HCT116 (cell line): ENCODE measurements around the gene ZNF431. TPM values are rescaled to one million over a fixed set of nuclear protein-coding genes. Genes with fewer than 3 reads are reported as not detected.

Experiments
- ATAC-seq: fragments of 200-7000 bp; cut with Tn5 transposase; 2 replicates; pipeline ENCODE4 v1.9.1; 2020; ENCODE audit warnings: mild to moderate bottlenecking, moderate library complexity
- BruUV-seq: library from RNA; stranded (reverse); fragments of 400-500 nt; replicated peaks from 2 replicates; lab custom pipeline; 2021; lab: Mats Ljungman, UMichigan
- CTCF ChIA-PET: fragments of 300-600 bp; sonication (Branson Sonifier 250); formaldehyde crosslinking; loops from one replicate; lab custom pipeline; 2021; ENCODE audit warnings: antibody characterized with exemption; lab: Charles Lee
- POLR2A ChIA-PET: fragments of 300-600, 350-600 bp; sonication (Branson Sonifier 250); formaldehyde crosslinking; loops from one replicate; lab custom pipeline; 2021; ENCODE audit warnings: antibody characterized with exemption; lab: Charles Lee
- RAD21 ChIA-PET, 2 experiments: fragments of 300-600 bp; sonication (Branson Sonifier 250); formaldehyde crosslinking; loops; one replicate each; lab custom pipeline; 2023; ENCODE audit warnings: low total read pairs in 2 of 2; ENCODE audit not compliant: uncharacterized antibody in 2 of 2, unreplicated experiment in 2 of 2, low non-redundant PET in 1 of 2; lab: Charles Lee
- DNase-seq: peaks from one replicate; pipeline ENCODE4 v3.0.0-alpha.2; 2010; ENCODE audit warnings: low read depth, low spot score
- H2AFZ ChIP-seq: fragments of 200-600 bp; shearing (Covaris generic), sonication (generic); 2 replicates; pipeline ENCODE4 v1.6.1; 2017; ENCODE audit warnings: low read depth, mixed run types, mixed read lengths, antibody characterized with exemption, low read length; ENCODE audit not compliant: poor library complexity, severe bottlenecking
- H3K27ac ChIP-seq: 2 replicates; pipeline ENCODE4 v1.5.1; 2012; ENCODE audit warnings: low read depth, low read length
- H3K27me3 ChIP-seq: fragments of 200-600 bp; sonication (generic); 2 replicates; pipeline ENCODE4 v1.6.1; 2016; ENCODE audit warnings: mixed run types, low read length, mixed read lengths; ENCODE audit not compliant: insufficient read depth
- H3K36me3 ChIP-seq, 2 experiments: fragments of 200-500 bp in 1 of 2; fragments of 200-600 bp in 1 of 2; sonication (Bioruptor generic) in 1 of 2; sonication (generic) in 1 of 2; 2 replicates each; pipeline versions ENCODE4 v1.5.1 to v1.6.1; 2014 to 2016; ENCODE audit warnings: low read length in 2 of 2, inconsistent platforms in 1 of 2, mixed read lengths in 1 of 2, mixed run types in 1 of 2; ENCODE audit not compliant: insufficient read depth in 2 of 2, control insufficient read depth in 1 of 2
- H3K4me1 ChIP-seq, 2 experiments: fragments of 200-600 bp in 1 of 2; sonication (generic) in 1 of 2; 2 replicates each; pipeline versions ENCODE4 v1.5.1 to v1.6.1; 2012 to 2017; ENCODE audit warnings: low read length in 2 of 2, inconsistent platforms in 1 of 2, mild to moderate bottlenecking in 1 of 2, mixed read lengths in 1 of 2, mixed run types in 1 of 2, moderate library complexity in 1 of 2; ENCODE audit not compliant: insufficient read depth in 2 of 2, control insufficient read depth in 1 of 2
- H3K4me2 ChIP-seq: fragments of 200-600 bp; sonication (generic); 2 replicates; pipeline ENCODE4 v1.6.1; 2017; ENCODE audit warnings: mixed run types, low read length, mixed read lengths
- H3K4me3 ChIP-seq, 2 experiments: fragments of 200-600 bp in 1 of 2; sonication (generic) in 1 of 2; replicated peaks in 1 of 2; 2 replicates each; pipeline ENCODE4 v1.5.1; 2011 to 2016; ENCODE audit warnings: low read length in 2 of 2, control low read depth in 1 of 2, low read depth in 1 of 2, mild to moderate bottlenecking in 1 of 2, mixed read lengths in 1 of 2, mixed run types in 1 of 2
- H3K79me2 ChIP-seq: fragments of 200-600 bp; sonication (generic); 2 replicates; pipeline ENCODE4 v1.6.1; 2017; ENCODE audit warnings: mild to moderate bottlenecking, mixed run types, low read length, moderate library complexity, mixed read lengths; ENCODE audit not compliant: insufficient read depth
- H3K9ac ChIP-seq: fragments of 200-600 bp; sonication (generic); 2 replicates; pipeline ENCODE4 v1.6.1; 2016; ENCODE audit warnings: low read length, mixed read lengths
- H3K9me2 ChIP-seq: fragments of 200-600 bp; sonication (generic), shearing (Covaris generic); 2 replicates; pipeline ENCODE4 v1.6.1; 2017; ENCODE audit warnings: mixed run types, mild to moderate bottlenecking, moderate library complexity; ENCODE audit not compliant: insufficient read depth
- H3K9me3 ChIP-seq, 2 experiments: fragments of 200-500 bp in 1 of 2; fragments of 200-600 bp in 1 of 2; sonication (Bioruptor generic) in 1 of 2; sonication (generic) in 1 of 2; 2 replicates each; pipeline ENCODE4 v1.6.1; 2014 to 2017; ENCODE audit warnings: low read length in 2 of 2, mixed read lengths in 2 of 2, inconsistent platforms in 1 of 2, low read depth in 1 of 2, mild to moderate bottlenecking in 1 of 2, mixed run types in 1 of 2, moderate library complexity in 1 of 2; ENCODE audit not compliant: control insufficient read depth in 1 of 2, insufficient read depth in 1 of 2
- H4K20me1 ChIP-seq: fragments of 200-600 bp; sonication (generic), shearing (Covaris generic); 2 replicates; pipeline ENCODE4 v1.6.1; 2017; ENCODE audit warnings: mixed run types, mild to moderate bottlenecking, moderate library complexity; ENCODE audit not compliant: insufficient read depth
- CBX3 ChIP-seq: IDR thresholded peaks from 2 replicates; pipeline ENCODE4 v1.6.1; 2012; ENCODE audit warnings: low read depth
- EGR1 ChIP-seq: IDR thresholded peaks from 2 replicates; pipeline ENCODE4 v1.6.1; 2012; ENCODE audit warnings: low read depth
- ELF1 ChIP-seq: IDR thresholded peaks from 2 replicates; pipeline ENCODE4 v1.6.1; 2012; ENCODE audit warnings: low read depth, borderline replicate concordance
- EZH2 ChIP-seq: fragments of 200-600 bp; sonication (generic); IDR thresholded peaks from 2 replicates; pipeline ENCODE4 v1.6.1; 2017; ENCODE audit warnings: antibody characterized with exemption, mixed run types
- JUND ChIP-seq: IDR thresholded peaks from 2 replicates; pipeline ENCODE4 v1.6.1; 2012
- POLR2A ChIP-seq: IDR thresholded peaks from 2 replicates; pipeline ENCODE4 v1.7.0; 2011; ENCODE audit warnings: borderline replicate concordance; ENCODE audit not compliant: insufficient read depth, insufficient read length; ENCODE audit errors: extremely low read depth
- POLR2AphosphoS5 ChIP-seq: IDR thresholded peaks from 2 replicates; pipeline ENCODE4 v1.6.1; 2011; ENCODE audit warnings: mild to moderate bottlenecking, low read depth, low read length, moderate library complexity
- RAD21 ChIP-seq: IDR thresholded peaks from 2 replicates; pipeline ENCODE4 v1.6.1; 2012; ENCODE audit warnings: low read depth, mild to moderate bottlenecking
- SIN3A ChIP-seq: IDR thresholded peaks from 2 replicates; pipeline ENCODE4 v1.6.1; 2012; ENCODE audit warnings: low read depth
- SP1 ChIP-seq: IDR thresholded peaks from 2 replicates; pipeline ENCODE4 v1.6.1; 2012; ENCODE audit warnings: low read depth
- ZFX ChIP-seq: fragments of 450-650 bp; IDR thresholded peaks from 2 replicates; pipeline ENCODE4 v1.6.1; 2017
- intact Hi-C: fragments of 100-400 bp; cut with micrococcal nuclease; formaldehyde crosslinking; loops from 2 replicates; pipeline ENCODE4 v1.10.0; 2022
- total RNA-seq: library from RNA; stranded (reverse); gene quantifications from one replicate; pipeline ENCODE4 v1.2.1, GENCODE V29; 2021; ENCODE audit not compliant: unreplicated experiment
- TF ChIP-seq, protein P1 (sequence below): IDR thresholded peaks from 2 replicates; pipeline ENCODE4 v1.6.1; 2011; ENCODE audit warnings: mild to moderate bottlenecking, low read length, moderate library complexity; ENCODE audit not compliant: insufficient replicate concordance; ENCODE audit errors: extremely low read depth

The ZNF431 gene
- total RNA-seq, 1 experiment from 2014 or later, result 9.2 TPM

- DNase-seq, result no peak
- Histone ChIP-seq H2AFZ (no peak overlapping the region), H3K79me2 (peaks cover 50% of the 10 kb centered on the region), H3K9me2 (no peaks in the 10 kb centered on the region), H4K20me1 (no peaks in the 10 kb centered on the region), H3K4me3 (no peak overlapping the region), H3K4me1 (no peaks in the 10 kb centered on the region), H3K27ac (no peak overlapping the region), H3K9ac (no peak overlapping the region), H3K4me2 (no peak overlapping the region), H3K36me3 (peaks cover 6 to 13% of the 10 kb centered on the region in 2 experiments; a peak in 3 of 4 replicates), H3K9me3 (no peaks in the 10 kb centered on the region), H3K27me3 (no peaks in the 10 kb centered on the region)
- no peak for TF ChIP-seq SP1
- TF ChIP-seq JUND, result no peak
- TF ChIP-seq POLR2AphosphoS5, result no peak
- TF ChIP-seq, protein P1, sequence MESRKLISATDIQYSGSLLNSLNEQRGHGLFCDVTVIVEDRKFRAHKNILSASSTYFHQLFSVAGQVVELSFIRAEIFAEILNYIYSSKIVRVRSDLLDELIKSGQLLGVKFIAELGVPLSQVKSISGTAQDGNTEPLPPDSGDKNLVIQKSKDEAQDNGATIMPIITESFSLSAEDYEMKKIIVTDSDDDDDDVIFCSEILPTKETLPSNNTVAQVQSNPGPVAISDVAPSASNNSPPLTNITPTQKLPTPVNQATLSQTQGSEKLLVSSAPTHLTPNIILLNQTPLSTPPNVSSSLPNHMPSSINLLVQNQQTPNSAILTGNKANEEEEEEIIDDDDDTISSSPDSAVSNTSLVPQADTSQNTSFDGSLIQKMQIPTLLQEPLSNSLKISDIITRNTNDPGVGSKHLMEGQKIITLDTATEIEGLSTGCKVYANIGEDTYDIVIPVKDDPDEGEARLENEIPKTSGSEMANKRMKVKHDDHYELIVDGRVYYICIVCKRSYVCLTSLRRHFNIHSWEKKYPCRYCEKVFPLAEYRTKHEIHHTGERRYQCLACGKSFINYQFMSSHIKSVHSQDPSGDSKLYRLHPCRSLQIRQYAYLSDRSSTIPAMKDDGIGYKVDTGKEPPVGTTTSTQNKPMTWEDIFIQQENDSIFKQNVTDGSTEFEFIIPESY, result no peak
- no peak for TF ChIP-seq CBX3
- TF ChIP-seq EZH2, result no peak
- no peak for TF ChIP-seq POLR2A
- TF ChIP-seq ZFX, result no peak
- intact Hi-C loops, result no loop called here
- POLR2A ChIA-PET, result no interaction called here
- ATAC-seq, result no peak
- CTCF ChIA-PET, result no interaction called here
- RAD21 ChIA-PET, result no interaction called here
- BruUV-seq, result no TSS peak
Measured at GRCh38 chr19:21164541-21164940, 22.7 kb downstream of the ZNF431 start.

DNA sequence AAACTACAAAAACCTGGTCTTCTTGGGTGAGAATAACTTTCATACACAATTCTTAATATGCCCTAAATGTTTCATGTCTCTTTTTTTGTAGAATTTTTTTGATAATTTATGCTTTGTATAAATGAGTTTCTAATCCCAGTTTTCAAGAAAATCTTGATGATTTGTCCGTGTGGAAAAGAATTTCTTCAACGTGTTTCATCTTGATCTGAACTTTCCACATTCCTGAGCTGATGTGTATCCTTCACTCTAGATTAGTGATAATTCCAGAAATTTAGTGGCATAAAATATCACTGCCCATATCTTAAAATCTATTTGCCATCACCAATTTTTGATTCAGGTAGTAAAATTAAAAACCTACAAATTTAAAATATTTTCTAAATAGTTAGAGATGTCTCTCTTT, 24.6 kb downstream of the ZNF431 start:
- TF ChIP-seq SIN3A (no peak), RAD21 (no peak), EGR1 (no peak), POLR2A (no peak), JUND (no peak), ELF1 (no peak)
- H3K9ac ChIP-seq, result no peak overlapping the region
- H3K4me3 ChIP-seq, result no peak overlapping the region
- no peaks in the 10 kb centered on the region for H4K20me1 ChIP-seq
- no peak for DNase-seq
- H2AFZ ChIP-seq, result no peak overlapping the region
- H3K4me2 ChIP-seq, result no peak overlapping the region
- no TSS peak for BruUV-seq
- H3K9me2 ChIP-seq, result no peaks in the 10 kb centered on the region
- intact Hi-C loops, result no loop called here
- H3K36me3 ChIP-seq, result peaks cover 6 to 13% of the 10 kb centered on the region in 2 experiments; a peak in 3 of 4 replicates
- POLR2A ChIA-PET, result no interaction called here
- ATAC-seq, result no peak
- no peaks in the 10 kb centered on the region for H3K27me3 ChIP-seq
- no peak overlapping the region for H3K27ac ChIP-seq
- CTCF ChIA-PET, result no interaction called here
- H3K79me2 ChIP-seq, result peaks cover 33% of the 10 kb centered on the region
- no peaks in the 10 kb centered on the region for H3K4me1 ChIP-seq
- no peaks in the 10 kb centered on the region for H3K9me3 ChIP-seq
- RAD21 ChIA-PET, result no interaction called here
